SK-N-SH (cell line): ENCODE results near the gene AP2A1. TPM values are rescaled to one million over a fixed set of nuclear protein-coding genes. Genes with fewer than 3 reads are reported as not detected.

Source experiments
- CTCF ChIA-PET: fragments of 300-600, 350-600 bp; formaldehyde crosslinking; extraction: SDS; loops from one replicate; lab custom pipeline; 2021; lab: Yijun Ruan, JAX
- POLR2A ChIA-PET: fragments of 350-600 bp; sonication (Branson Sonifier 250); formaldehyde crosslinking; extraction: SDS; loops from one replicate; lab custom pipeline; 2020; ENCODE audit warnings: antibody characterized with exemption, inconsistent platforms; lab: Yijun Ruan, JAX
- DNase-seq: peaks from one replicate; pipeline ENCODE4 v3.0.0; 2012
- H2AFZ ChIP-seq: fragments of 200-600 bp; sonication (generic); 2 replicates; pipeline ENCODE4 v1.8.1; 2016; ENCODE audit warnings: antibody characterized with exemption, mild to moderate bottlenecking, low read depth
- H3F3A ChIP-seq: fragments of 200-600 bp; sonication (generic); replicated peaks from 2 replicates; pipeline ENCODE3; 2016; ENCODE audit warnings: antibody characterized with exemption, mild to moderate bottlenecking; ENCODE audit not compliant: insufficient read depth
- H3K27ac ChIP-seq, 2 experiments: fragments of 200-500 bp in 1 of 2; fragments of 200-600 bp in 1 of 2; sonication (Bioruptor generic) in 1 of 2; sonication (generic), shearing (Covaris generic) in 1 of 2; 2 replicates each; pipeline versions ENCODE4 v1.5.1 to v1.6.1; 2014 to 2016; ENCODE audit warnings: low read depth in 2 of 2, inconsistent platforms in 1 of 2, low read length in 1 of 2, mild to moderate bottlenecking in 1 of 2, mixed read lengths in 1 of 2
- H3K27me3 ChIP-seq: fragments of 200-600 bp; sonication (generic), shearing (Covaris generic); 2 replicates; pipeline ENCODE4 v1.6.1; 2016; ENCODE audit warnings: mixed run types; ENCODE audit not compliant: insufficient read depth
- H3K36me3 ChIP-seq, 2 experiments: fragments of 200-500 bp in 1 of 2; fragments of 200-600 bp in 1 of 2; sonication (Bioruptor generic) in 1 of 2; sonication (generic) in 1 of 2; replicated peaks in 1 of 2; 2 replicates each; pipeline versions ENCODE3 to v1.5.1; 2014 to 2016; ENCODE audit warnings: low read length in 1 of 2, mild to moderate bottlenecking in 1 of 2; ENCODE audit not compliant: insufficient read depth in 2 of 2, control insufficient read depth in 1 of 2
- H3K4me1 ChIP-seq, 2 experiments: fragments of 200-500 bp in 1 of 2; fragments of 200-600 bp in 1 of 2; sonication (Bioruptor generic) in 1 of 2; sonication (generic), shearing (Covaris generic) in 1 of 2; 2 replicates each; pipeline versions ENCODE4 v1.5.1 to v1.6.1; 2014 to 2016; ENCODE audit warnings: low read depth in 1 of 2, low read length in 1 of 2, mixed run types in 1 of 2; ENCODE audit not compliant: insufficient read depth in 2 of 2, control insufficient read depth in 1 of 2
- H3K4me2 ChIP-seq: fragments of 200-600 bp; sonication (generic), shearing (Covaris generic); 2 replicates; pipeline ENCODE4 v1.6.1; 2017; ENCODE audit warnings: mixed run types
- H3K4me3 ChIP-seq, 2 experiments: fragments of 200-500 bp in 1 of 2; fragments of 200-600 bp in 1 of 2; sonication (Bioruptor generic) in 1 of 2; sonication (generic), shearing (Covaris generic) in 1 of 2; 2 replicates each; pipeline versions ENCODE4 v1.5.1 to v1.8.1; 2014 to 2016; ENCODE audit warnings: low read depth in 2 of 2, inconsistent platforms in 1 of 2, low read length in 1 of 2, mild to moderate bottlenecking in 1 of 2, mixed read lengths in 1 of 2, moderate library complexity in 1 of 2
- H3K79me2 ChIP-seq: fragments of 200-600 bp; sonication (generic); 2 replicates; pipeline ENCODE4 v1.8.1; 2017; ENCODE audit warnings: mild to moderate bottlenecking; ENCODE audit not compliant: insufficient read depth
- H3K9ac ChIP-seq: fragments of 200-600 bp; sonication (generic); 2 replicates; pipeline ENCODE4 v1.6.1; 2017; ENCODE audit warnings: mixed run types
- H3K9me2 ChIP-seq: fragments of 200-600 bp; sonication (generic); 2 replicates; pipeline ENCODE4 v1.6.1; 2017; ENCODE audit warnings: mixed run types
- H3K9me3 ChIP-seq: fragments of 200-600 bp; sonication (generic); 2 replicates; pipeline ENCODE4 v1.6.1; 2017; ENCODE audit warnings: mixed run types, mild to moderate bottlenecking, moderate library complexity
- H4K20me1 ChIP-seq: fragments of 200-600 bp; sonication (generic); 2 replicates; pipeline ENCODE4 v1.6.1; 2017; ENCODE audit warnings: mild to moderate bottlenecking, mixed run types; ENCODE audit not compliant: insufficient read depth
- CHD2 ChIP-seq: fragments of 150-350 bp; IDR thresholded peaks from 2 replicates; pipeline ENCODE4 v1.6.1; 2018; ENCODE audit warnings: low read length; ENCODE audit not compliant: partially characterized antibody
- ELF1 ChIP-seq: IDR thresholded peaks from 2 replicates; pipeline ENCODE4 v1.4.0; 2012
- FOSL2 ChIP-seq: IDR thresholded peaks from 2 replicates; pipeline ENCODE4 v1.4.0; 2012; ENCODE audit warnings: low read depth, mild to moderate bottlenecking, moderate library complexity, borderline replicate concordance
- FOXJ3 ChIP-seq: sonication (generic); formaldehyde crosslinking; IDR thresholded peaks from 2 replicates; pipeline ENCODE4 v1.5.1; 2020; ENCODE audit warnings: mild to moderate bottlenecking, missing genetic modification reagents
- GABPA ChIP-seq: IDR thresholded peaks from 2 replicates; pipeline ENCODE4 v1.4.0; 2012; ENCODE audit warnings: low read depth, mild to moderate bottlenecking
- GATA2 ChIP-seq: sonication (generic); formaldehyde crosslinking; IDR thresholded peaks from 2 replicates; pipeline ENCODE4 v1.5.0; 2020; ENCODE audit warnings: mild to moderate bottlenecking, missing genetic modification reagents
- MEF2A ChIP-seq: IDR thresholded peaks from 2 replicates; pipeline ENCODE4 v1.4.0; 2012; ENCODE audit warnings: low read depth, borderline replicate concordance
- NFIC ChIP-seq: IDR thresholded peaks from 2 replicates; pipeline ENCODE4 v1.4.0; 2012; ENCODE audit warnings: borderline replicate concordance
- REST ChIP-seq: IDR thresholded peaks from 2 replicates; pipeline ENCODE4 v1.6.1; 2012; ENCODE audit warnings: mild to moderate bottlenecking, low read depth, low read length, moderate library complexity
- SMC3 ChIP-seq: IDR thresholded peaks from 2 replicates; pipeline ENCODE4 v1.6.1; 2012; ENCODE audit warnings: low read depth, low read length, improper control_type of control experiment
- TCF12 ChIP-seq: IDR thresholded peaks from 2 replicates; pipeline ENCODE4 v1.4.0; 2012
- YY1 ChIP-seq: IDR thresholded peaks from 2 replicates; pipeline ENCODE4 v1.4.0; 2012; ENCODE audit warnings: low read depth, mild to moderate bottlenecking
- WGBS: methylation state at CpG from one replicate; pipeline ENCODE4 v1.1.6; 2017; ENCODE audit warnings: low lambda C conversion rate; 5-methylcytosine and 5-hydroxymethylcytosine counted together
- polyA plus RNA-seq, 3 experiments: library from polyadenylated mRNA; depleted of rRNA; stranded (reverse); fragments of >200 nt; gene quantifications; 2 replicates each; pipeline ENCODE4 v1.2.3, GENCODE V29; 2012
- TF ChIP-seq, protein P1 (sequence below): IDR thresholded peaks from 2 replicates; pipeline ENCODE4 v1.4.0; 2012; ENCODE audit warnings: low read depth, borderline replicate concordance
- TF ChIP-seq, protein P2 (sequence below): fragments of 200-600 bp; sonication (generic); IDR thresholded peaks from 2 replicates; pipeline ENCODE4 v1.6.1; 2017; ENCODE audit warnings: antibody characterized with exemption, mild to moderate bottlenecking, moderate library complexity

The AP2A1 gene
- polyA plus RNA-seq, 1 of the 3 experiments (the other 2 are of a cell fraction) = 74.8 TPM

DNA sequence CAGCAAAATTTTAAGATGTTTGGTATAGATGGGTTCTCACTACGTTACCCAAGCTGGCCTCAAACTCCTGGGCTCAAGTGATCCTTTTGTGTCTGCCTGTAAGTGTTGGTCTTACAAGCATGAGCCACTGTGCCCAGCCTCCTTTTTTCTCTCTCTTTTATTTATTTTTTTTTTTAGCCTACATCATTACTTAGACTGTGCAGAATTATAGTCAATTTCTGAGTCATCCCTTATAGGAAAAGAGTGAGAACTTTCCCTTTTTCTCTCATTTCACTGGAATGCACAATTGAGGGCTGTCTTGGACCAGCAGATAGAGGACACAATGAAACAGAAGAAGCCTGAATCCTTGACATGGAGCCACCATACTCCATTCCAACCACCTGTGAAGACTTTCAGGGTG lies 17.0 kb upstream of the AP2A1 start:
- H3F3A ChIP-seq = peaks cover 4% of the 10 kb centered on the region
- H3K27ac ChIP-seq = no peak overlapping the region
- no peak overlapping the region for H2AFZ ChIP-seq
- H3K79me2 ChIP-seq = no peaks in the 10 kb centered on the region
- no peaks in the 10 kb centered on the region for H3K9me2 ChIP-seq
- H3K36me3 ChIP-seq = no peaks in the 10 kb centered on the region
- no peak overlapping the region for H3K9ac ChIP-seq
- H3K4me2 ChIP-seq = no peak overlapping the region
- CTCF ChIA-PET = interaction anchor here (1.3 kb wide), 1 partner anchor 11 kb away, joined by 3 read pairs; no protein-coding TSS in a partner anchor
- H4K20me1 ChIP-seq = no peaks in the 10 kb centered on the region
- WGBS = 90% methylated on average over 1 of the region's 1 CpG
- H3K4me3 ChIP-seq = no peak overlapping the region
- H3K9me3 ChIP-seq = no peaks in the 10 kb centered on the region
- no peak for DNase-seq
- H3K27me3 ChIP-seq = no peaks in the 10 kb centered on the region
- POLR2A ChIA-PET = no interaction called here
- H3K4me1 ChIP-seq = no peaks in the 10 kb centered on the region
- no peak for TF ChIP-seq MEF2A
- TF ChIP-seq, all 33 proteins: peak for 0

DNA sequence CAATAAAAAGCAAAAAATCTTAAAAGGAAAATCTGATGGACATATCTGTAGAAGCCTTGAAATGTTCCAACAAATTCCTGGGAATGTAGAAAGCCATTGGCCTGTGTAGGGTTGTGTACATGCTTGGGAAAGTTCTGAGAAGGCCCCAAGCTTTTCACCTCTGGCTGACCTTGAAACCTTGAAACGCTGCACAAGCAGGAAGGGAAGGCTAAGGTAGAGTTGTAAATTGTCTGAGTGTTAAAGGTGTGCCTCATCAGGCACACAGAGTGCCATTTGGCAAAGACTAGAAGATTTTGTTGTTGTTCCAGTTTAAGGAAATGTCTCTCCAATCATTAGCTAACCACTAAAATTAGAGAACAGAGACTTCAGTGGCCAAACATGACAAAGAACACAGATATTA lies 14.1 kb upstream of the AP2A1 start:
- H3K4me3 ChIP-seq = no peak overlapping the region
- no peak for DNase-seq
- no peak overlapping the region for H3K27ac ChIP-seq
- no peaks in the 10 kb centered on the region for H3K27me3 ChIP-seq
- no peak overlapping the region for H3K4me2 ChIP-seq
- no peaks in the 10 kb centered on the region for H3K4me1 ChIP-seq
- H3K9ac ChIP-seq = no peak overlapping the region
- H3F3A ChIP-seq = peaks cover 21% of the 10 kb centered on the region
- no peaks in the 10 kb centered on the region for H3K36me3 ChIP-seq
- 0 out of 2 replicates have a peak, but pooled peaks cover 7% of the 10 kb centered on the region for H3K9me3 ChIP-seq
- no peak overlapping the region for H2AFZ ChIP-seq
- ChIA-PET POLR2A (no interaction called here), CTCF (interaction anchor here (1.5 kb wide), 1 partner anchor 11 kb away, joined by 3 read pairs; the partner anchor contains the start of gene TSKS)
- H4K20me1 ChIP-seq = no peaks in the 10 kb centered on the region
- no peaks in the 10 kb centered on the region for H3K79me2 ChIP-seq
- TF ChIP-seq TCF12 = no peak
- no peak for TF ChIP-seq YY1
- TF ChIP-seq ELF1 = no peak
- TF ChIP-seq, protein P1, sequence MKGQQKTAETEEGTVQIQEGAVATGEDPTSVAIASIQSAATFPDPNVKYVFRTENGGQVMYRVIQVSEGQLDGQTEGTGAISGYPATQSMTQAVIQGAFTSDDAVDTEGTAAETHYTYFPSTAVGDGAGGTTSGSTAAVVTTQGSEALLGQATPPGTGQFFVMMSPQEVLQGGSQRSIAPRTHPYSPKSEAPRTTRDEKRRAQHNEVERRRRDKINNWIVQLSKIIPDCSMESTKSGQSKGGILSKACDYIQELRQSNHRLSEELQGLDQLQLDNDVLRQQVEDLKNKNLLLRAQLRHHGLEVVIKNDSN = no peak
- TF ChIP-seq NFIC = no peak
- TF ChIP-seq FOXJ3 (CRISPR knock-in tag) = no peak
- no peaks in the 10 kb centered on the region for H3K9me2 ChIP-seq
- 19% methylated on average over 1 of the region's 1 CpG for WGBS

- no peaks in the 10 kb centered on the region for H4K20me1 ChIP-seq
- TF ChIP-seq, protein P2, sequence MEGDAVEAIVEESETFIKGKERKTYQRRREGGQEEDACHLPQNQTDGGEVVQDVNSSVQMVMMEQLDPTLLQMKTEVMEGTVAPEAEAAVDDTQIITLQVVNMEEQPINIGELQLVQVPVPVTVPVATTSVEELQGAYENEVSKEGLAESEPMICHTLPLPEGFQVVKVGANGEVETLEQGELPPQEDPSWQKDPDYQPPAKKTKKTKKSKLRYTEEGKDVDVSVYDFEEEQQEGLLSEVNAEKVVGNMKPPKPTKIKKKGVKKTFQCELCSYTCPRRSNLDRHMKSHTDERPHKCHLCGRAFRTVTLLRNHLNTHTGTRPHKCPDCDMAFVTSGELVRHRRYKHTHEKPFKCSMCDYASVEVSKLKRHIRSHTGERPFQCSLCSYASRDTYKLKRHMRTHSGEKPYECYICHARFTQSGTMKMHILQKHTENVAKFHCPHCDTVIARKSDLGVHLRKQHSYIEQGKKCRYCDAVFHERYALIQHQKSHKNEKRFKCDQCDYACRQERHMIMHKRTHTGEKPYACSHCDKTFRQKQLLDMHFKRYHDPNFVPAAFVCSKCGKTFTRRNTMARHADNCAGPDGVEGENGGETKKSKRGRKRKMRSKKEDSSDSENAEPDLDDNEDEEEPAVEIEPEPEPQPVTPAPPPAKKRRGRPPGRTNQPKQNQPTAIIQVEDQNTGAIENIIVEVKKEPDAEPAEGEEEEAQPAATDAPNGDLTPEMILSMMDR = no peak
- no peak for TF ChIP-seq GABPA
- TF ChIP-seq CHD2 = no peak
- no peak for TF ChIP-seq YY1
- TF ChIP-seq FOXJ3 (CRISPR knock-in tag) = no peak
- TF ChIP-seq GATA2 (CRISPR knock-in tag) = no peak
- TF ChIP-seq FOSL2 = no peak
- no peak for TF ChIP-seq REST
- no peak for TF ChIP-seq NFIC
- TF ChIP-seq, protein P1 = no peak
- no peak for TF ChIP-seq SMC3
- TF ChIP-seq, all 33 proteins: peak for 0
- no peak overlapping the region for H3K27ac ChIP-seq
- H3K4me2 ChIP-seq = no peak overlapping the region
- H3K79me2 ChIP-seq = no peaks in the 10 kb centered on the region
- no peak overlapping the region for H3K9ac ChIP-seq
- no peaks in the 10 kb centered on the region for H3K27me3 ChIP-seq
- no peak overlapping the region for H2AFZ ChIP-seq
- WGBS = 70% methylated on average over 3 of the region's 3 CpGs
- H3F3A ChIP-seq = peaks cover 17% of the 10 kb centered on the region
- CTCF ChIA-PET = interaction anchor here (0.5 kb wide), 1 partner anchor 10 kb away, joined by 3 read pairs; no protein-coding TSS in a partner anchor
- H3K9me3 ChIP-seq = 0 out of 2 replicates have a peak, but pooled peaks cover 7% of the 10 kb centered on the region
- no peak overlapping the region for H3K4me3 ChIP-seq
- H3K36me3 ChIP-seq = no peaks in the 10 kb centered on the region
- H3K4me1 ChIP-seq = peaks cover 0 to 6% of the 10 kb centered on the region in 2 experiments; a peak in 1 of 4 replicates
- POLR2A ChIA-PET = no interaction called here
- H3K9me2 ChIP-seq = no peaks in the 10 kb centered on the region
- DNase-seq = no peak
Measured at GRCh38 chr19:49755956-49756355, 10.8 kb upstream of the AP2A1 start.
